H1 (cell line): ENCODE results near the gene WASHC2A.
"Not testable (repeated sequence)": the region's sequence is repeated elsewhere in the genome, so short reads cannot be mapped to it uniquely, and the experiment has no call there.

Experiments used
- CTCF ChIP-seq, 3 experiments: IDR thresholded peaks; 1 replicate in 2 of 3; 2 replicates in 1 of 3; pipeline versions ENCODE4 v1.5.1 to v1.6.1; 2011; ENCODE audit warnings: low read length in 3 of 3, mild to moderate bottlenecking in 3 of 3, inconsistent platforms in 2 of 3, low read depth in 1 of 3, moderate library complexity in 1 of 3; ENCODE audit not compliant: insufficient read depth in 1 of 3; ENCODE audit errors: control extremely low read depth in 1 of 3
- KDM1A ChIP-seq: fragments of 200-600, 300-600 bp; sonication (generic); IDR thresholded peaks from 2 replicates; pipeline ENCODE4 v1.7.1; 2016; ENCODE audit warnings: mild to moderate bottlenecking, low read length, borderline replicate concordance

- TF ChIP-seq CTCF (IDR thresholded peaks at IDR 0.05; ENCODE audit: control extremely low read depth in 1 of 3, insufficient read depth in 1 of 3, low read depth in 1 of 3, low read length in 3 of 3); KDM1A: not testable (repeated sequence)
Measured at GRCh38 chr10:50092928-50093327, 25.2 kb downstream of the WASHC2A start.
